Urinary bladder (tissue), 4 donors: ENCODE measurements around the gene MOB3A. TPM values are rescaled to one million over a fixed set of nuclear protein-coding genes. Genes with fewer than 3 reads are reported as not detected.
A peak's percentile ranks its signal among the peaks of the same experiment; 100 is the strongest.

Experiments
- DNase-seq: peaks from one replicate; pipeline ENCODE4 v3.0.0-alpha.2; 2015; ENCODE audit errors: extremely low spot score
- H3K27ac ChIP-seq: one replicate; pipeline ENCODE4 v1.5.1; 2013; ENCODE audit warnings: low read depth, mild to moderate bottlenecking, moderate library complexity
- H3K36me3 ChIP-seq: one replicate; pipeline ENCODE4 v1.6.1; 2013; ENCODE audit warnings: mild to moderate bottlenecking, moderate library complexity; ENCODE audit not compliant: insufficient read depth
- H3K4me1 ChIP-seq: one replicate; pipeline ENCODE4 v1.6.1; 2013; ENCODE audit warnings: mild to moderate bottlenecking, moderate library complexity; ENCODE audit not compliant: insufficient read depth
- H3K4me3 ChIP-seq: one replicate; pipeline ENCODE4 v1.5.1; 2013; ENCODE audit warnings: low read depth, low read length
- WGBS: extraction: QIAGEN DNeasy Blood & Tissue Kit; methylation state at CpG from one replicate; pipeline ENCODE4 v1.1.7; 2013; 5-methylcytosine and 5-hydroxymethylcytosine counted together
- polyA plus RNA-seq: library from polyadenylated mRNA; stranded (reverse); fragments of 200-250 nt; gene quantifications from one replicate; pipeline ENCODE4 v1.2.3, GENCODE V29; 2013
- small RNA-seq: library from RNA; depleted of rRNA; stranded (forward); fragments of <200 nt; gene quantifications from one replicate; pipeline ENCODE3, GENCODE V24; 2014
- total RNA-seq: library from RNA; depleted of rRNA; stranded (reverse); fragments of >200 nt; gene quantifications from one replicate; pipeline ENCODE4 v1.2.3, GENCODE V29; 2014
- donor health status: healthy with polysubstance abuse.
- donor health status: healthy.

MOB3A gene
- total and polyA plus RNA-seq, 2 donors: 15.9 to 40.1 TPM

GRCh38 chr19:2032296-2032941, 63.7 kb downstream of the MOB3A start:
- Histone ChIP-seq H3K36me3 (no peaks in the 10 kb centered on the region), H3K4me1 (peaks cover 1% of the 10 kb centered on the region), H3K4me3 (no peak overlapping the region), H3K27ac (peak overlapping the region; percentile 92)
- 10% methylated on average over 19 of the region's 19 CpGs for WGBS
- no peak for DNase-seq

GRCh38 chr19:2027361-2027760, 68.8 kb downstream of the MOB3A start:
- WGBS: 68% methylated on average over 9 of the region's 9 CpGs
- H3K4me1 ChIP-seq: peaks cover 1% of the 10 kb centered on the region
- no peak overlapping the region for H3K27ac ChIP-seq
- no peak for DNase-seq
- no peaks in the 10 kb centered on the region for H3K36me3 ChIP-seq
- H3K4me3 ChIP-seq: no peak overlapping the region

GRCh38 chr19:2026770-2027169, 69.4 kb downstream of the MOB3A start:
- Histone ChIP-seq H3K4me1 (no peaks in the 10 kb centered on the region), H3K4me3 (no peak overlapping the region), H3K36me3 (no peaks in the 10 kb centered on the region), H3K27ac (no peak overlapping the region)
- WGBS: 90% methylated on average over 10 of the region's 10 CpGs
- DNase-seq: no peak

DNA sequence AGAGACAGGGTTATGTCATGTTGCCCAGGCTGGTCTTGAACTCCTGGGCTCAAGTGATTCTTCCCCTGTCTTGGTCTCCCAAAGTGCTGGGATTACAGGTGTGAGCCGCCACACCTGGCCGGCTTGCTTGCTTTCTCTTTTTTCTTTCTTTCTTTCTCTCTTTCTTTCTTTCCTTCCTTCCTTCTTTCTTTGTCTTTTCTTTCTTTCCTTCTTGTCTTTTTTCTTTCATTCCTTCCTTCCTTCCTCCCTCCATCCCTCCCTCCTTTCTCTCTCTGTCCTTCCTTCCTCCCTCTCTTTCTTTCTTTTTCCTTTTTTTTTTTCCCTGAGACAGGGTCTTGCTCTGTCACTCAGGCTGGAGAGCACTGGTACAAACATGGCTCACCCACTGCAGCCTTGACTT, 73.8 kb downstream of the MOB3A start:
- Histone ChIP-seq H3K36me3 (no peaks in the 10 kb centered on the region), H3K4me3 (no peak overlapping the region), H3K4me1 (no peaks in the 10 kb centered on the region), H3K27ac (no peak overlapping the region)
- WGBS: 93% methylated on average over 2 of the region's 2 CpGs
- no peak for DNase-seq

DNA sequence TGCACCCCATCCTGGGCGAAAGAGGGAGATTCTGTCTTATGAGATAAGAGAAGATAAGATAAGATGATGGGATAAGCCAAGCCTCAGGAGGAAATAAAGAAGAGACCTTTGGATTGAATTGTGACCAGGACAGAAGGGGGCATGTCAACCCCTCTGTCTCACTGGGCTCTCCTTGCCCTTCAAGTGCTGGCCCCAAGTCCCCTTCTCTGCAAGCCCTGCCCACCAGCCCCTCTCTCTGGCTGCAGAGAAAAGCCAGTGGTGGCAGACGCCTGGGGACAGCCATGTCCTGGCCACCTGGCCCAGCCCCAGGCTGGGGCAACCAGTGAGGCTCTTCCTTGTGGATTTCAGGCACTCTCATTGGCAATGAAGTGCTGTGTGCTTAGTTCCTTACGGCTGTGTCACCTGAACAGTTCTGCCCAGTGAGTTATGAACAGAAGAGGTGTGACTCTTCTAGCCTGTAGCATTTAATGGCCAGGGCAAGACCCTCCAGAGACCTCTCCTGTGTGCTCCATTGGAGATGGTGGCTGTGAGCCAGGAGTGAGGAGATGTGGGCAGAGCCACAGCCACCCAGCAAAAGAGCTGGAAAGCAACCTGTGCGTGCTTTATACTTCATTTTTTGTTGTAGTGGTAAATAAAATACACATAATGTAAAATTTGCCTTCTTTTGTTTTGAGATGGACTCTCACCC, 74.5 kb downstream of the MOB3A start:
- H3K36me3 ChIP-seq: no peaks in the 10 kb centered on the region
- H3K4me1 ChIP-seq: no peaks in the 10 kb centered on the region
- H3K4me3 ChIP-seq: no peak overlapping the region
- WGBS: 75% methylated on average over 4 of the region's 4 CpGs
- H3K27ac ChIP-seq: no peak overlapping the region
- no peak for DNase-seq

Small RNAs within 50 kb of the gene (small RNA-seq; reads per million reads assigned to genes)
- gene AC007136.1: not detected

Other genes with a start within 250 kb of the MOB3A start
- 7.9 TPM for gene REXO1, start 247.8 kb downstream of the MOB3A start, total RNA-seq
- gene REXO1, start 247.8 kb downstream of the MOB3A start, polyA plus RNA-seq: 20.5 TPM
- gene KLF16, start 232.7 kb downstream of the MOB3A start, total RNA-seq: 3.6 TPM
- gene KLF16, start 232.7 kb downstream of the MOB3A start, polyA plus RNA-seq: 17.6 TPM
- 41.9 TPM for gene ABHD17A, start 210.8 kb downstream of the MOB3A start, total RNA-seq
- gene ABHD17A, start 210.8 kb downstream of the MOB3A start, polyA plus RNA-seq: 99.7 TPM
- 1.4 TPM for gene ADAT3, start 190.9 kb downstream of the MOB3A start, total RNA-seq
- gene ADAT3, start 190.9 kb downstream of the MOB3A start, polyA plus RNA-seq: 4.3 TPM
- 16.2 TPM for gene SCAMP4, start 190.9 kb downstream of the MOB3A start, total RNA-seq
- gene SCAMP4, start 190.9 kb downstream of the MOB3A start, polyA plus RNA-seq: 45.2 TPM
- gene CSNK1G2, start 155.2 kb downstream of the MOB3A start, total RNA-seq: 33.5 TPM
- gene CSNK1G2, start 155.2 kb downstream of the MOB3A start, polyA plus RNA-seq: 50.1 TPM
- 38.0 TPM for gene BTBD2, start 80.6 kb downstream of the MOB3A start, total RNA-seq
- gene BTBD2, start 80.6 kb downstream of the MOB3A start, polyA plus RNA-seq: 83.0 TPM
- gene MKNK2, start 45.1 kb downstream of the MOB3A start, total RNA-seq: 21.5 TPM
- 144 TPM for gene MKNK2, start 45.1 kb downstream of the MOB3A start, polyA plus RNA-seq
- gene IZUMO4, start 589 bp upstream of the MOB3A start, total RNA-seq: 1.5 TPM
- gene IZUMO4, start 589 bp upstream of the MOB3A start, polyA plus RNA-seq: 9.2 TPM
- 48.9 TPM for gene AP3D1, start 55.2 kb upstream of the MOB3A start, total RNA-seq
- 87.8 TPM for gene AP3D1, start 55.2 kb upstream of the MOB3A start, polyA plus RNA-seq
- 5.3 TPM for gene DOT1L, start 67.6 kb upstream of the MOB3A start, total RNA-seq
- gene DOT1L, start 67.6 kb upstream of the MOB3A start, polyA plus RNA-seq: 6.7 TPM
- 30.6 TPM for gene PLEKHJ1, start 140.0 kb upstream of the MOB3A start, total RNA-seq
- gene PLEKHJ1, start 140.0 kb upstream of the MOB3A start, polyA plus RNA-seq: 60.9 TPM
- gene SF3A2, start 140.5 kb upstream of the MOB3A start, total RNA-seq: 32.5 TPM
- gene SF3A2, start 140.5 kb upstream of the MOB3A start, polyA plus RNA-seq: 69.9 TPM
- not detected for gene AMH, start 153.0 kb upstream of the MOB3A start, total RNA-seq
- 0.44 TPM for gene AMH, start 153.0 kb upstream of the MOB3A start, polyA plus RNA-seq
- gene JSRP1, start 160.1 kb upstream of the MOB3A start, total RNA-seq: 1.6 TPM
- gene JSRP1, start 160.1 kb upstream of the MOB3A start, polyA plus RNA-seq: 1.3 TPM
- not detected for gene PEAK3, start 185.8 kb upstream of the MOB3A start, total RNA-seq
- 0.58 TPM for gene PEAK3, start 185.8 kb upstream of the MOB3A start, polyA plus RNA-seq
- not detected for gene LINGO3, start 211.8 kb upstream of the MOB3A start, total RNA-seq
- gene LINGO3, start 211.8 kb upstream of the MOB3A start, polyA plus RNA-seq: 0.08 TPM
- gene LSM7, start 232.3 kb upstream of the MOB3A start, total RNA-seq: 46.5 TPM
- gene LSM7, start 232.3 kb upstream of the MOB3A start, polyA plus RNA-seq: 189 TPM
- gene SPPL2B, start 232.4 kb upstream of the MOB3A start, total RNA-seq: 26.9 TPM
- 40.9 TPM for gene SPPL2B, start 232.4 kb upstream of the MOB3A start, polyA plus RNA-seq